Measurements from ENCODE around the gene RPRML. TPM values are rescaled to one million over a fixed set of nuclear protein-coding genes. Genes with fewer than 3 reads are reported as not detected.

The RPRML gene
- total RNA-seq, 1 experiment from 2014 or later = 1.3 TPM

DNA sequence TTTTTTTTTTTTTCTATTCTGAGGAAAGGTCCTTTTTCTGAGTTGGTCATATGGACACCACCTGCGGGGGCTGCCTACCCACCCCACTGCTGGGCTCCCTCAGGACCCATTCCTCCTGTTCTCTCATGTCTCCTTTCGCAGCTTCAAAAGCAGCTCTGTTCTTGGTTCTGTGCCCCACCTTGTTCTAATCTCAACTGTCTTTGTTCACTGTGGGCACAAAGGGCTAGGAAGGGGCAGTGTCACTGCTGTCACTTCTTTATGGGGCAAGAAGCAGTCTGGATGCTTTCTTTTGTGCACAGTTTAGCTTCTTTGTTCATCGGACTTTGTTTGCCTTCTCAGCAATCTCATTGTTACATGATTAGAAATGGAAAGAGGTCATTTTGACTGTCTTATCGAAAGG lies 49.0 kb downstream of the RPRML start:
- H3K9ac ChIP-seq (ENCODE audit: extremely low read depth, insufficient read length, low read length) = no peak overlapping the region
- no peak overlapping the region for H3K18ac ChIP-seq (ENCODE audit: insufficient read length, low read depth, low read length)
- Mint-ChIP-seq H3K27ac (no peak overlapping the region), H3K9me3 (no peaks in the 10 kb centered on the region), H3K4me3 (no peak overlapping the region), H3K27me3 (ENCODE audit: low read depth) (no peaks in the 10 kb centered on the region), H3K4me1 (no peaks in the 10 kb centered on the region), H3K36me3 (ENCODE audit: insufficient read depth in 1 of 3, low read depth in 3 of 3) (peaks cover 26 to 48% (median 44%) of the 10 kb centered on the region in 3 experiments; a peak in 6 of 7 replicates)
- H2BK12ac ChIP-seq (ENCODE audit: insufficient read length, low read depth, low read length) = no peak overlapping the region
- H2BK120ac ChIP-seq (ENCODE audit: low read depth, low read length, poor library complexity, severe bottlenecking) = no peak overlapping the region
- no peaks in the 10 kb centered on the region for H4K20me1 ChIP-seq (ENCODE audit: control insufficient read depth, insufficient read depth, insufficient read length)
- no peaks in the 10 kb centered on the region for H3K9me3 ChIP-seq (ENCODE audit: control insufficient read depth, low read depth, low read length)
- H3T11ph ChIP-seq (ENCODE audit: low read length) = no peak overlapping the region
- peaks cover 11% of the 10 kb centered on the region for H3K79me1 ChIP-seq (ENCODE audit: insufficient read depth, low read depth, low read length, poor library complexity, severe bottlenecking)
- no peaks in the 10 kb centered on the region for H3K4me1 ChIP-seq (ENCODE audit: insufficient read depth, low read length)
- DNase-seq = no peak
- H2AK5ac ChIP-seq (ENCODE audit: insufficient read length, low read length) = no peak overlapping the region
- H3K79me2 ChIP-seq (ENCODE audit: insufficient read depth, low read length) = peaks cover 13% of the 10 kb centered on the region; the same call in 1 of the 2 replicates
- H2BK15ac ChIP-seq (ENCODE audit: low read depth, low read length) = no peak overlapping the region
- TF ChIP-seq, protein P1, sequence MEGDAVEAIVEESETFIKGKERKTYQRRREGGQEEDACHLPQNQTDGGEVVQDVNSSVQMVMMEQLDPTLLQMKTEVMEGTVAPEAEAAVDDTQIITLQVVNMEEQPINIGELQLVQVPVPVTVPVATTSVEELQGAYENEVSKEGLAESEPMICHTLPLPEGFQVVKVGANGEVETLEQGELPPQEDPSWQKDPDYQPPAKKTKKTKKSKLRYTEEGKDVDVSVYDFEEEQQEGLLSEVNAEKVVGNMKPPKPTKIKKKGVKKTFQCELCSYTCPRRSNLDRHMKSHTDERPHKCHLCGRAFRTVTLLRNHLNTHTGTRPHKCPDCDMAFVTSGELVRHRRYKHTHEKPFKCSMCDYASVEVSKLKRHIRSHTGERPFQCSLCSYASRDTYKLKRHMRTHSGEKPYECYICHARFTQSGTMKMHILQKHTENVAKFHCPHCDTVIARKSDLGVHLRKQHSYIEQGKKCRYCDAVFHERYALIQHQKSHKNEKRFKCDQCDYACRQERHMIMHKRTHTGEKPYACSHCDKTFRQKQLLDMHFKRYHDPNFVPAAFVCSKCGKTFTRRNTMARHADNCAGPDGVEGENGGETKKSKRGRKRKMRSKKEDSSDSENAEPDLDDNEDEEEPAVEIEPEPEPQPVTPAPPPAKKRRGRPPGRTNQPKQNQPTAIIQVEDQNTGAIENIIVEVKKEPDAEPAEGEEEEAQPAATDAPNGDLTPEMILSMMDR (conservative IDR thresholded peaks at IDR 0.05) = no peak
- H3K27ac ChIP-seq (ENCODE audit: insufficient read length, low read depth, low read length) = no peak overlapping the region
- H3K4ac ChIP-seq (ENCODE audit: low read depth, low read length) = no peak overlapping the region
- H4K91ac ChIP-seq (ENCODE audit: insufficient read length, low read depth, low read length) = no peak overlapping the region
- H2BK20ac ChIP-seq (ENCODE audit: low read depth, low read length, poor library complexity, severe bottlenecking) = no peak overlapping the region
- no CpG with 5 or more reads among the region's 4 CpGs for WGBS (ENCODE audit: extremely low coverage, insufficient read length, low lambda C conversion rate)
- H2AFZ ChIP-seq (ENCODE audit: low read length) = no peak overlapping the region
- no peak overlapping the region for H3K14ac ChIP-seq (ENCODE audit: insufficient read depth, low read length)
- no peak overlapping the region for H4K8ac ChIP-seq (replicated peaks; ENCODE audit: insufficient read length, low read depth, low read length)
- H4K5ac ChIP-seq (ENCODE audit: insufficient read length, low read depth, low read length) = no peak overlapping the region
- H3K23me2 ChIP-seq (ENCODE audit: insufficient read length, low read depth, low read length, poor library complexity, severe bottlenecking) = no peaks in the 10 kb centered on the region
- no peak overlapping the region for H3K56ac ChIP-seq (ENCODE audit: insufficient read length, low read depth, low read length)
- H3K27me3 ChIP-seq (ENCODE audit: insufficient read depth, low read length) = no peaks in the 10 kb centered on the region
- H2BK5ac ChIP-seq (ENCODE audit: insufficient read length, low read length) = no peak overlapping the region
- H3K23ac ChIP-seq (ENCODE audit: insufficient read length, low read depth, low read length) = no peak overlapping the region
- no peak overlapping the region for H3K4me2 ChIP-seq (ENCODE audit: insufficient read depth, insufficient read length, low read length)

Measured in H9 (cell line).